Fibroblast of lung (primary cell): ENCODE measurements around the gene OR6T1.

Experiments used
- EZH2 ChIP-seq: IDR thresholded peaks from 2 replicates; pipeline ENCODE4 v1.5.1; 2012; ENCODE audit warnings: low read length, control low read depth, mild to moderate bottlenecking; ENCODE audit errors: missing control alignments
- TF ChIP-seq, protein P1 (sequence below), 2 donors: IDR thresholded peaks in 1 of 2; conservative IDR thresholded peaks in 1 of 2; 1 replicate in 1 of 2; 2 replicates in 1 of 2; pipeline ENCODE4 v1.5.1; 2011 to 2012; ENCODE audit warnings: low read length in 2 of 2, control low read depth in 1 of 2, inconsistent platforms in 1 of 2, low read depth in 1 of 2, mild to moderate bottlenecking in 1 of 2

DNA sequence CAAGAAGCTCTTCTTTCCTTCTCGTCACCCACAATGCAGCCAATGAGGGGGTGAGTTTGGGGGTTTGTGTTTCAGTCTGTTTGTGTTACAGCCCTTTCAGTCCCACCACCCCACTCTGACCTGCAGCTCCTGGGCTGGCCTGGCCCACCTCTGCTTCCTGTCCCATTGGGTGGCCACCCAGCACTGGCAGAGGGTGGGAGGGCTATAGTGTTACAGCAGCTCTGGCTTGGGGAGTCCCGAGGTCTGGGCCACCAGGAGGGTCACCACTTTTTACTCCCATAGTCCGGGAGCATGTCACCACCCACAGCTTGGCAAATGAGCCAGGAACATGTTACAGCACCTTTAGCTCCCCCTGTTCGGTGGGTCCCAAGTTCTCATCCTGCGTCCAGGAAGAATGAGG, 35.7 kb upstream of the OR6T1 start:
- TF ChIP-seq, protein P1, sequence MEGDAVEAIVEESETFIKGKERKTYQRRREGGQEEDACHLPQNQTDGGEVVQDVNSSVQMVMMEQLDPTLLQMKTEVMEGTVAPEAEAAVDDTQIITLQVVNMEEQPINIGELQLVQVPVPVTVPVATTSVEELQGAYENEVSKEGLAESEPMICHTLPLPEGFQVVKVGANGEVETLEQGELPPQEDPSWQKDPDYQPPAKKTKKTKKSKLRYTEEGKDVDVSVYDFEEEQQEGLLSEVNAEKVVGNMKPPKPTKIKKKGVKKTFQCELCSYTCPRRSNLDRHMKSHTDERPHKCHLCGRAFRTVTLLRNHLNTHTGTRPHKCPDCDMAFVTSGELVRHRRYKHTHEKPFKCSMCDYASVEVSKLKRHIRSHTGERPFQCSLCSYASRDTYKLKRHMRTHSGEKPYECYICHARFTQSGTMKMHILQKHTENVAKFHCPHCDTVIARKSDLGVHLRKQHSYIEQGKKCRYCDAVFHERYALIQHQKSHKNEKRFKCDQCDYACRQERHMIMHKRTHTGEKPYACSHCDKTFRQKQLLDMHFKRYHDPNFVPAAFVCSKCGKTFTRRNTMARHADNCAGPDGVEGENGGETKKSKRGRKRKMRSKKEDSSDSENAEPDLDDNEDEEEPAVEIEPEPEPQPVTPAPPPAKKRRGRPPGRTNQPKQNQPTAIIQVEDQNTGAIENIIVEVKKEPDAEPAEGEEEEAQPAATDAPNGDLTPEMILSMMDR (conservative IDR thresholded peaks at IDR 0.05 in 1 of 2, IDR thresholded peaks at IDR 0.05 in 1 of 2; ENCODE audit: low read depth in 1 of 2, low read length in 2 of 2) = no peak
- TF ChIP-seq EZH2 = no peak
